IMR-90 (cell line): ENCODE measurements around the gene SOX6. TPM values are rescaled to one million over a fixed set of nuclear protein-coding genes. Genes with fewer than 3 reads are reported as not detected.
A peak's percentile ranks its signal among the peaks of the same experiment; 100 is the strongest.

Experiments
- ATAC-seq: fragments of 200-7000 bp; cut with Tn5 transposase; 2 replicates; pipeline ENCODE4 v1.9.1; 2020; ENCODE audit warnings: low read depth, mild to moderate bottlenecking, moderate library complexity
- BruUV-seq: library from RNA; stranded (reverse); fragments of 400-500 nt; replicated peaks from 2 replicates; lab custom pipeline; 2021; lab: Mats Ljungman, UMichigan
- CTCF ChIA-PET: fragments of 300-600 bp; formaldehyde crosslinking; extraction: SDS; loops from one replicate; lab custom pipeline; 2021; ENCODE audit warnings: antibody characterized with exemption; lab: Yijun Ruan, JAX
- POLR2A ChIA-PET: fragments of 300-600 bp; sonication (Branson Sonifier 250); formaldehyde crosslinking; loops from one replicate; lab custom pipeline; 2022; ENCODE audit warnings: antibody characterized with exemption; ENCODE audit not compliant: unreplicated experiment; lab: Charles Lee
- DNase-seq: peaks from one replicate; pipeline ENCODE4 v3.0.0; 2013
- H2AFZ ChIP-seq: replicated peaks from 2 replicates; pipeline ENCODE3; 2013; ENCODE audit warnings: low read length, mild to moderate bottlenecking; ENCODE audit not compliant: poor library complexity
- H2AK5ac ChIP-seq: 2 replicates; pipeline ENCODE4 v1.6.1; 2013; ENCODE audit warnings: low read depth, low read length, inconsistent platforms
- H2AK9ac ChIP-seq: replicated peaks from 2 replicates; pipeline ENCODE3; 2013; ENCODE audit warnings: mild to moderate bottlenecking, low read depth, low read length, moderate library complexity; ENCODE audit not compliant: poor library complexity
- H2BK120ac ChIP-seq: 2 replicates; pipeline ENCODE4 v1.6.1; 2013; ENCODE audit warnings: low read depth, low read length, inconsistent platforms
- H2BK15ac ChIP-seq: 3 replicates; pipeline ENCODE4 v1.6.1; 2013; ENCODE audit warnings: low read depth, low read length, inconsistent platforms
- H2BK20ac ChIP-seq: 2 replicates; pipeline ENCODE4 v1.6.1; 2013; ENCODE audit warnings: low read depth, mild to moderate bottlenecking, inconsistent platforms, low read length, moderate library complexity
- H2BK5ac ChIP-seq: 2 replicates; pipeline ENCODE4 v1.6.1; 2013; ENCODE audit warnings: mild to moderate bottlenecking, low read depth, low read length, inconsistent platforms; ENCODE audit not compliant: poor library complexity, severe bottlenecking
- H3K14ac ChIP-seq: replicated peaks from 2 replicates; pipeline ENCODE4 v1.6.1; 2013; ENCODE audit warnings: low read depth, low read length, inconsistent platforms
- H3K18ac ChIP-seq: 2 replicates; pipeline ENCODE4 v1.6.1; 2013; ENCODE audit warnings: low read depth, low read length, control low read depth
- H3K23ac ChIP-seq: 2 replicates; pipeline ENCODE4 v1.6.1; 2013; ENCODE audit warnings: low read depth, low read length, inconsistent platforms
- H3K27ac ChIP-seq: 2 replicates; pipeline ENCODE4 v1.5.1; 2013; ENCODE audit warnings: mild to moderate bottlenecking, control low read depth, low read length; ENCODE audit not compliant: insufficient read depth
- H3K27me3 ChIP-seq: 2 replicates; pipeline ENCODE4 v1.6.1; 2013; ENCODE audit warnings: low read length; ENCODE audit not compliant: control insufficient read depth, insufficient read depth
- H3K36me3 ChIP-seq: 2 replicates; pipeline ENCODE4 v1.6.1; 2013; ENCODE audit warnings: low read length, mixed read lengths; ENCODE audit not compliant: control insufficient read depth, insufficient read depth
- H3K4ac ChIP-seq: 2 replicates; pipeline ENCODE4 v1.6.1; 2013; ENCODE audit warnings: low read depth, low read length, inconsistent platforms
- H3K4me1 ChIP-seq: 2 replicates; pipeline ENCODE4 v1.6.1; 2013; ENCODE audit warnings: low read length, mixed read lengths; ENCODE audit not compliant: control insufficient read depth, insufficient read depth
- H3K4me2 ChIP-seq: 2 replicates; pipeline ENCODE4 v1.6.1; 2013; ENCODE audit warnings: low read depth, mild to moderate bottlenecking, control low read depth, low read length, moderate library complexity
- H3K4me3 ChIP-seq: 2 replicates; pipeline ENCODE4 v1.5.1; 2013; ENCODE audit warnings: low read depth, mild to moderate bottlenecking, control low read depth, low read length, moderate library complexity; ENCODE audit not compliant: insufficient read depth
- H3K56ac ChIP-seq: 2 replicates; pipeline ENCODE4 v1.6.1; 2013; ENCODE audit warnings: low read length, inconsistent platforms; ENCODE audit not compliant: insufficient read depth; ENCODE audit errors: extremely low read depth
- H3K79me1 ChIP-seq, 2 experiments: 2 replicates each; pipeline ENCODE4 v1.6.1; 2013; ENCODE audit warnings: low read length in 2 of 2, inconsistent platforms in 1 of 2, low read depth in 1 of 2
- H3K9ac ChIP-seq: 2 replicates; pipeline ENCODE4 v1.6.1; 2013; ENCODE audit warnings: low read depth, low read length, control low read depth
- H3K9me1 ChIP-seq: 2 replicates; pipeline ENCODE4 v1.6.1; 2013; ENCODE audit warnings: low read length, inconsistent platforms; ENCODE audit not compliant: insufficient read depth
- H3K9me3 ChIP-seq: 2 replicates; pipeline ENCODE4 v1.6.1; 2013; ENCODE audit warnings: low read length; ENCODE audit not compliant: control insufficient read depth, insufficient read depth
- H4K20me1 ChIP-seq: 2 replicates; pipeline ENCODE4 v1.6.1; 2013; ENCODE audit warnings: low read length, inconsistent platforms; ENCODE audit not compliant: insufficient read depth
- H4K5ac ChIP-seq: 2 replicates; pipeline ENCODE4 v1.6.1; 2013; ENCODE audit warnings: mild to moderate bottlenecking, low read depth, low read length, control low read depth
- H4K8ac ChIP-seq, 2 experiments: 2 replicates each; pipeline ENCODE4 v1.6.1; 2013; ENCODE audit warnings: low read depth in 2 of 2, low read length in 2 of 2, control low read depth in 1 of 2, inconsistent platforms in 1 of 2
- H4K91ac ChIP-seq: 2 replicates; pipeline ENCODE4 v1.6.1; 2013; ENCODE audit warnings: low read depth, low read length, inconsistent platforms; ENCODE audit not compliant: insufficient read depth
- BHLHE40 ChIP-seq: fragments of 150-350 bp; IDR thresholded peaks from 2 replicates; pipeline ENCODE4 v1.6.1; 2016; ENCODE audit warnings: mild to moderate bottlenecking, low read depth, low read length
- CEBPB ChIP-seq: IDR thresholded peaks from 2 replicates; pipeline ENCODE4 v1.6.1; 2012; ENCODE audit warnings: low read depth, low read length, improper control_type of control experiment
- CHD1 ChIP-seq: IDR thresholded peaks from 2 replicates; pipeline ENCODE4 v1.6.1; 2012; ENCODE audit warnings: low read depth, low read length, improper control_type of control experiment
- FOS ChIP-seq: fragments of 150-350 bp; IDR thresholded peaks from 2 replicates; pipeline ENCODE4 v1.6.1; 2016; ENCODE audit warnings: low read depth, low read length
- MAFK ChIP-seq: IDR thresholded peaks from 2 replicates; pipeline ENCODE4 v1.6.1; 2012; ENCODE audit warnings: low read depth, low read length, improper control_type of control experiment
- MAZ ChIP-seq: IDR thresholded peaks from 2 replicates; pipeline ENCODE4 v1.6.1; 2012; ENCODE audit warnings: low read depth, mild to moderate bottlenecking, low read length, improper control_type of control experiment, moderate library complexity, borderline replicate concordance
- MXI1 ChIP-seq: IDR thresholded peaks from 2 replicates; pipeline ENCODE4 v1.6.1; 2012; ENCODE audit warnings: low read depth, mild to moderate bottlenecking, low read length, moderate library complexity, borderline replicate concordance
- NFE2L2 ChIP-seq: fragments of 150-350 bp; IDR thresholded peaks from 2 replicates; pipeline ENCODE4 v1.6.1; 2016; ENCODE audit warnings: low read depth, mild to moderate bottlenecking, low read length
- POLR2A ChIP-seq: IDR thresholded peaks from 2 replicates; pipeline ENCODE4 v1.6.1; 2012; ENCODE audit warnings: mild to moderate bottlenecking, low read depth, low read length
- RAD21 ChIP-seq: IDR thresholded peaks from 2 replicates; pipeline ENCODE4 v1.6.1; 2012; ENCODE audit warnings: low read length, improper control_type of control experiment
- RCOR1 ChIP-seq: IDR thresholded peaks from 2 replicates; pipeline ENCODE4 v1.6.1; 2012; ENCODE audit warnings: mild to moderate bottlenecking, low read length, improper control_type of control experiment; ENCODE audit not compliant: insufficient replicate concordance
- RFX5 ChIP-seq: IDR thresholded peaks from 2 replicates; pipeline ENCODE4 v1.8.0; 2012; ENCODE audit warnings: low read depth, mild to moderate bottlenecking, low read length, moderate library complexity
- SMC3 ChIP-seq: fragments of 150-350 bp; IDR thresholded peaks from 2 replicates; pipeline ENCODE4 v1.6.1; 2016; ENCODE audit warnings: low read depth, mild to moderate bottlenecking, antibody characterized with exemption, low read length, moderate library complexity
- USF2 ChIP-seq: fragments of 150-350 bp; IDR thresholded peaks from 2 replicates; pipeline ENCODE4 v1.6.1; 2017; ENCODE audit warnings: mild to moderate bottlenecking, antibody characterized with exemption, low read length, low read depth
- WGBS, 2 experiments: methylation state at CpG; one replicate each; pipeline versions ENCODE4 v1.1.5 to v1.1.7; 2013; ENCODE audit warnings: missing lambda C conversion rate in 2 of 2; ENCODE audit not compliant: insufficient read length in 1 of 2; ENCODE audit errors: extremely low coverage in 2 of 2; 5-methylcytosine and 5-hydroxymethylcytosine counted together
- dilution Hi-C: fragments of 300-500 bp; cut with HindIII; formaldehyde crosslinking; loops from one replicate; pipeline ENCODE4 v1.14.3; 2018; ENCODE audit warnings: low sequenced_read_pairs; ENCODE audit not compliant: unreplicated experiment
- in situ Hi-C: fragments of 300-500 bp; cut with MboI; formaldehyde crosslinking; loops from 3 replicates; pipeline ENCODE4 v1.14.3; 2019; ENCODE audit warnings: low sequenced_read_pairs, inconsistent platforms, mixed read lengths
- intact Hi-C: fragments of 100-400 bp; cut with micrococcal nuclease; formaldehyde crosslinking; loops from 2 replicates; pipeline ENCODE4 v1.10.0; 2022
- polyA plus RNA-seq, 3 experiments: library from polyadenylated mRNA; depleted of rRNA; stranded (reverse); fragments of >200 nt; gene quantifications; 2 replicates each; pipeline ENCODE4 v1.2.3, GENCODE V29; 2012; ENCODE audit warnings: low replicate concordance in 1 of 3
- total RNA-seq: library from RNA; depleted of rRNA; stranded (reverse); fragments of >200 nt; gene quantifications from 2 replicates; pipeline ENCODE4 v1.2.3, GENCODE V29; 2012
- TF ChIP-seq, protein P1 (sequence below): fragments of 150-350 bp; IDR thresholded peaks from 2 replicates; pipeline ENCODE4 v1.6.1; 2016; ENCODE audit warnings: low read depth, mild to moderate bottlenecking, low read length, moderate library complexity, borderline replicate concordance
- TF ChIP-seq, protein P2 (sequence below): conservative IDR thresholded peaks from 2 replicates; pipeline ENCODE4 v1.5.1; 2012; ENCODE audit warnings: mild to moderate bottlenecking, low read depth, low read length, improper control_type of control experiment

Gene SOX6
- total and polyA plus RNA-seq, 2 of the 4 experiments (the other 2 are of a cell fraction), result 1.7 to 7.7 TPM

DNA sequence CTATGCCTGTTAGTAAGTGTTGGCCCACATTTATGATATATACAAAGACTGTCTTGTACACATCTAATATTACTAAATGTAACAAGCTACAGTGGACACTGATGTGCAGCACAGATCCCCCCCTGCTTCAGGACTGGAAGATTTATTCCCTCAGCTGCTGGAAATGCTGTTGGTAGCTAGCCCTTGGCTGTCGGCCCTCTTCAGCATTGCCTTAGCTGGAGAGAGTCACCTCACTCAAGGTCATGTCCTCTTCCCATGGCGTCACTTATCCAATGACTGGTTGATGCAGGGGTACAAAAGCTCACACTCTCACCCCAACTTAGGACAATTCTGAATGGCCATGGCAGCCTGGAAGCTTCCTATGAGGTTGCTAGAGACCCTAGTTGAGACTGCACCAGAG lies 312.7 kb downstream of the SOX6 start:
- Histone ChIP-seq H3K36me3 (peaks cover 5% of the 10 kb centered on the region; the same call in 1 of the 2 replicates), H3K79me1 (no peaks in the 10 kb centered on the region), H2AK9ac (peak overlapping the region; percentile 15), H3K9me3 (no peaks in the 10 kb centered on the region), H3K27ac (no peak overlapping the region), H2AK5ac (no peak overlapping the region), H3K4ac (no peak overlapping the region), H3K9me1 (peaks cover 2% of the 10 kb centered on the region), H2AFZ (no peak overlapping the region), H4K5ac (no peak overlapping the region), H3K4me3 (no peak overlapping the region), H4K91ac (no peak overlapping the region), H2BK20ac (no peak overlapping the region), H2BK15ac (no peak overlapping the region), H3K23ac (no peak overlapping the region), H2BK5ac (no peak overlapping the region), H4K8ac (no peak overlapping the region), H3K56ac (no peak overlapping the region), H4K20me1 (no peaks in the 10 kb centered on the region), H3K14ac (no peak overlapping the region), H3K4me2 (no peak overlapping the region), H2BK120ac (no peak overlapping the region), H3K18ac (no peak overlapping the region), H3K4me1 (no peaks in the 10 kb centered on the region), H3K9ac (no peak overlapping the region), H3K27me3 (no peaks in the 10 kb centered on the region)
- intact Hi-C loops (no loop called here), dilution Hi-C loops (no loop called here), in situ Hi-C loops (no loop called here)
- ChIA-PET POLR2A (no interaction called here), CTCF (interaction anchor here (0.7 kb wide), 1 partner anchor 68 kb away, joined by 5 read pairs; no protein-coding TSS in a partner anchor)
- WGBS, 2 experiments, result no CpG with 5 or more reads among the region's 2 CpGs
- no TSS peak for BruUV-seq
- no peak for TF ChIP-seq RCOR1
- no peak for TF ChIP-seq BHLHE40
- TF ChIP-seq NFE2L2, result no peak
- TF ChIP-seq MAZ, result no peak
- no peak for TF ChIP-seq RFX5
- no peak for TF ChIP-seq SMC3
- no peak for TF ChIP-seq MXI1
- TF ChIP-seq CEBPB, result no peak
- no peak for TF ChIP-seq CHD1
- TF ChIP-seq, protein P1, sequence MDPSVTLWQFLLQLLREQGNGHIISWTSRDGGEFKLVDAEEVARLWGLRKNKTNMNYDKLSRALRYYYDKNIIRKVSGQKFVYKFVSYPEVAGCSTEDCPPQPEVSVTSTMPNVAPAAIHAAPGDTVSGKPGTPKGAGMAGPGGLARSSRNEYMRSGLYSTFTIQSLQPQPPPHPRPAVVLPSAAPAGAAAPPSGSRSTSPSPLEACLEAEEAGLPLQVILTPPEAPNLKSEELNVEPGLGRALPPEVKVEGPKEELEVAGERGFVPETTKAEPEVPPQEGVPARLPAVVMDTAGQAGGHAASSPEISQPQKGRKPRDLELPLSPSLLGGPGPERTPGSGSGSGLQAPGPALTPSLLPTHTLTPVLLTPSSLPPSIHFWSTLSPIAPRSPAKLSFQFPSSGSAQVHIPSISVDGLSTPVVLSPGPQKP, result no peak
- TF ChIP-seq USF2, result no peak
- no peak for TF ChIP-seq RAD21
- TF ChIP-seq POLR2A, result no peak
- TF ChIP-seq MAFK, result no peak
- TF ChIP-seq FOS, result no peak
- TF ChIP-seq, protein P2, sequence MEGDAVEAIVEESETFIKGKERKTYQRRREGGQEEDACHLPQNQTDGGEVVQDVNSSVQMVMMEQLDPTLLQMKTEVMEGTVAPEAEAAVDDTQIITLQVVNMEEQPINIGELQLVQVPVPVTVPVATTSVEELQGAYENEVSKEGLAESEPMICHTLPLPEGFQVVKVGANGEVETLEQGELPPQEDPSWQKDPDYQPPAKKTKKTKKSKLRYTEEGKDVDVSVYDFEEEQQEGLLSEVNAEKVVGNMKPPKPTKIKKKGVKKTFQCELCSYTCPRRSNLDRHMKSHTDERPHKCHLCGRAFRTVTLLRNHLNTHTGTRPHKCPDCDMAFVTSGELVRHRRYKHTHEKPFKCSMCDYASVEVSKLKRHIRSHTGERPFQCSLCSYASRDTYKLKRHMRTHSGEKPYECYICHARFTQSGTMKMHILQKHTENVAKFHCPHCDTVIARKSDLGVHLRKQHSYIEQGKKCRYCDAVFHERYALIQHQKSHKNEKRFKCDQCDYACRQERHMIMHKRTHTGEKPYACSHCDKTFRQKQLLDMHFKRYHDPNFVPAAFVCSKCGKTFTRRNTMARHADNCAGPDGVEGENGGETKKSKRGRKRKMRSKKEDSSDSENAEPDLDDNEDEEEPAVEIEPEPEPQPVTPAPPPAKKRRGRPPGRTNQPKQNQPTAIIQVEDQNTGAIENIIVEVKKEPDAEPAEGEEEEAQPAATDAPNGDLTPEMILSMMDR, result no peak
- ATAC-seq (no peak), DNase-seq (no peak)
